ENCODE data around the gene LHFPL3. TPM values are rescaled to one million over a fixed set of nuclear protein-coding genes. Genes with fewer than 3 reads are reported as not detected.

Gene LHFPL3
- polyA plus RNA-seq, 1 of the 3 experiments (the other 2 are of a cell fraction), result not detected

DNA sequence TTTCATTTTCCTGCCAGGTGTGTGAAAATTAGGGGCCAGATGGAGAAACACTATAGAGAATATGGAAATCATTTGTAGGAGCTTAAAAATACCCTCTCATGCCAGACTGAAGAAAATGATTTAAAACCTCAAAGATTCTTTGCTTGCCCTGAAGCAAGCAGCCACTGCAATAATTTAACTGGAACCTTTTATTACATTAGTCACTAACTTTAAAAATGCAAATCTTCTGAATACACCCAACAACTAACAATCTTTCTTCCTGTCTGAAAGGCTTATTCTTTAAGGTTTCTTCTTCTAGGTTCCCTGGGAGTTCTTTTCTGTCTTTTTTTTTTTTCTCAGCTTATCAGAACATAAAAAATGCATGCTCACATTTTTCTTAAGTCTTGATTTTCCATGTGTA, 447.1 kb downstream of the LHFPL3 start (continued):
- TF ChIP-seq GABPA (IDR thresholded peaks at IDR 0.05; ENCODE audit: low read depth) (no peak), SIN3A (IDR thresholded peaks at IDR 0.05; ENCODE audit: borderline replicate concordance, low read depth, low read length) (no peak), FOXM1 (IDR thresholded peaks at IDR 0.05; ENCODE audit: low read depth) (no peak), MEF2A (IDR thresholded peaks at IDR 0.05; ENCODE audit: borderline replicate concordance, low read depth) (no peak), YY1 (IDR thresholded peaks at IDR 0.05; ENCODE audit: low read depth) (no peak), TAF1 (IDR thresholded peaks at IDR 0.05; ENCODE audit: borderline replicate concordance, low read depth, low read length) (no peak)

DNA sequence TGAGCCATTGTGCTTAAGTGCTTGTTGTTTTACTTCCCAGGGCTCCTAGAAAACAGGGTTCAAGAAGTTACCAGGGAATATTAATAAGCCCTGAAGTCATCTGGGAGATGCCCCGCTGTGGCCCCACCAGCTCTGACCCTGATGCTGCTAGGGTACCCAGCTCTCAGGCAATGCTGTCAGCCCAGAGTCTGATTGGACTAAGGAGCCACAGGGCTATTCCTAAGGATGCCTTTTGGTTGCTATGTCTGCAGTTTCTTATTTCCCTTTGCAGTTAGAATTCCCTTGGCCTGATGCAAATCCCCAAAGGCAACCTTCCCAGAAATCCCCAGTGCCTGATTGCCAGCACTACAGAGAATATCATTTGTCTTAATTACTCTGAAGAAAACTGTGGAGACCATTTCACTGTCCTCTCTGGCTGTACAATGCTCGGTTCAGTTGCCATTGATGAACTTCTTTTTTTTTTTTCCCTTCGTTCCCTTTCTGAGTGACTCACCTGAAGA, 448.9 kb downstream of the LHFPL3 start:
- Histone ChIP-seq H3K9me2 (no peaks in the 10 kb centered on the region), H3K4me2 (no peak overlapping the region), H3K27ac (ENCODE audit: low read depth in 2 of 2, low read length in 1 of 2) (no peak overlapping the region), H3K4me3 (ENCODE audit: low read depth in 2 of 2, low read length in 1 of 2) (no peak overlapping the region), H3K36me3 (replicated peaks in 1 of 2; ENCODE audit: control insufficient read depth in 1 of 2, insufficient read depth in 2 of 2, low read length in 1 of 2) (no peaks in the 10 kb centered on the region), H3K79me2 (ENCODE audit: insufficient read depth) (no peaks in the 10 kb centered on the region), H4K20me1 (ENCODE audit: insufficient read depth) (no peaks in the 10 kb centered on the region), H3K9me3 (no peaks in the 10 kb centered on the region), H2AFZ (ENCODE audit: low read depth) (no peak overlapping the region), H3K27me3 (ENCODE audit: insufficient read depth) (peaks cover 51% of the 10 kb centered on the region), H3K9ac (no peak overlapping the region), H3F3A (replicated peaks; ENCODE audit: insufficient read depth) (no peaks in the 10 kb centered on the region), H3K4me1 (ENCODE audit: control insufficient read depth in 1 of 2, insufficient read depth in 2 of 2, low read depth in 1 of 2, low read length in 1 of 2) (peaks cover 0 to 3% of the 10 kb centered on the region in 2 experiments; a peak in 1 of 4 replicates)
- TF ChIP-seq RAD21 (IDR thresholded peaks at IDR 0.05; ENCODE audit: low read length) (no peak), EZH2phosphoT487 (IDR thresholded peaks at IDR 0.05; ENCODE audit: borderline replicate concordance, low read depth) (no peak), ZBTB33 (IDR thresholded peaks at IDR 0.05; ENCODE audit: borderline replicate concordance, low read depth) (no peak), JUND (IDR thresholded peaks at IDR 0.05) (no peak), GATA2 (CRISPR knock-in tag; IDR thresholded peaks at IDR 0.05) (no peak), RXRA (IDR thresholded peaks at IDR 0.05; ENCODE audit: borderline replicate concordance, low read depth) (no peak), MAX (IDR thresholded peaks at IDR 0.05; ENCODE audit: low read depth) (no peak), RCOR1 (IDR thresholded peaks at IDR 0.05; ENCODE audit: low read length) (no peak), TAF1 (IDR thresholded peaks at IDR 0.05; ENCODE audit: borderline replicate concordance, low read depth, low read length) (no peak), SMC3 (IDR thresholded peaks at IDR 0.05; ENCODE audit: low read depth, low read length) (no peak), NRF1 (IDR thresholded peaks at IDR 0.05; ENCODE audit: low read depth, low read length) (no peak)
- TF ChIP-seq, protein P1, sequence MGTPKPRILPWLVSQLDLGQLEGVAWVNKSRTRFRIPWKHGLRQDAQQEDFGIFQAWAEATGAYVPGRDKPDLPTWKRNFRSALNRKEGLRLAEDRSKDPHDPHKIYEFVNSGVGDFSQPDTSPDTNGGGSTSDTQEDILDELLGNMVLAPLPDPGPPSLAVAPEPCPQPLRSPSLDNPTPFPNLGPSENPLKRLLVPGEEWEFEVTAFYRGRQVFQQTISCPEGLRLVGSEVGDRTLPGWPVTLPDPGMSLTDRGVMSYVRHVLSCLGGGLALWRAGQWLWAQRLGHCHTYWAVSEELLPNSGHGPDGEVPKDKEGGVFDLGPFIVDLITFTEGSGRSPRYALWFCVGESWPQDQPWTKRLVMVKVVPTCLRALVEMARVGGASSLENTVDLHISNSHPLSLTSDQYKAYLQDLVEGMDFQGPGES (IDR thresholded peaks at IDR 0.05; ENCODE audit: low read depth, low read length), result no peak
- DNase-seq, result no peak
- ChIA-PET CTCF (no interaction called here), POLR2A (no interaction called here)
- WGBS (ENCODE audit: low lambda C conversion rate), result 3% methylated on average over 3 of the region's 3 CpGs

Measured in SK-N-SH (cell line).